Liver (tissue), 3 donors: ENCODE data around the gene CPNE4.

ENCODE experiments used
- CTCF ChIP-seq: fragments of 150-350 bp; IDR thresholded peaks from 2 replicates; pipeline ENCODE4 v1.5.1; 2017; ENCODE audit warnings: improper control_type of control experiment, low read depth, low read length; ENCODE audit not compliant: missing input control
- GABPA ChIP-seq, 2 donors: IDR thresholded peaks in 1 of 2; conservative IDR thresholded peaks in 1 of 2; 2 replicates each; pipeline ENCODE4 v1.6.1; 2016; ENCODE audit warnings: antibody characterized with exemption in 2 of 2, mild to moderate bottlenecking in 1 of 2, moderate library complexity in 1 of 2
- JUND ChIP-seq, 2 donors: IDR thresholded peaks; 2 replicates each; pipeline ENCODE4 v1.6.1; 2016; ENCODE audit warnings: antibody characterized with exemption in 2 of 2
- MAX ChIP-seq: IDR thresholded peaks from 2 replicates; pipeline ENCODE4 v1.6.1; 2016; ENCODE audit warnings: antibody characterized with exemption
- NR2F2 ChIP-seq: IDR thresholded peaks from 2 replicates; pipeline ENCODE4 v1.6.1; 2016; ENCODE audit warnings: antibody characterized with exemption
- RAD21 ChIP-seq, 2 donors: IDR thresholded peaks; 2 replicates each; pipeline ENCODE4 v1.6.1; 2016; ENCODE audit warnings: antibody characterized with exemption in 2 of 2, mild to moderate bottlenecking in 2 of 2
- REST ChIP-seq: IDR thresholded peaks from 2 replicates; pipeline ENCODE4 v1.6.1; 2016; ENCODE audit warnings: antibody characterized with exemption, mild to moderate bottlenecking
- RXRA ChIP-seq, 2 donors: IDR thresholded peaks; 2 replicates each; pipeline ENCODE4 v1.6.1; 2017 to 2018; ENCODE audit warnings: antibody characterized with exemption in 2 of 2, mild to moderate bottlenecking in 1 of 2
- TAF1 ChIP-seq: conservative IDR thresholded peaks from 2 replicates; pipeline ENCODE4 v1.6.1; 2016; ENCODE audit warnings: antibody characterized with exemption, mild to moderate bottlenecking
- YY1 ChIP-seq: IDR thresholded peaks from 2 replicates; pipeline ENCODE4 v1.6.1; 2016; ENCODE audit warnings: antibody characterized with exemption, mild to moderate bottlenecking
- ZBTB33 ChIP-seq: IDR thresholded peaks from 2 replicates; pipeline ENCODE4 v1.6.1; 2016; ENCODE audit warnings: antibody characterized with exemption
- donor health status: healthy.
- donor health status: healthy.

GRCh38 chr3:131526801-131527347, 507.9 kb downstream of the CPNE4 start:
- TF ChIP-seq CTCF (no peak), NR2F2 (no peak), YY1 (no peak), GABPA (IDR thresholded peaks at IDR 0.05 in 1 of 2, conservative IDR thresholded peaks at IDR 0.05 in 1 of 2) (no peak), RXRA (IDR thresholded peaks at IDR 0.05) (no peak), MAX (no peak), RAD21 (IDR thresholded peaks at IDR 0.05) (peak; percentile 13 to 36), ZBTB33 (no peak), TAF1 (no peak), JUND (IDR thresholded peaks at IDR 0.05) (no peak), REST (no peak)
